GM10266 (cell line): ENCODE data around the gene SULT2A1.
"Not testable (repeated sequence)": the region's sequence is repeated elsewhere in the genome, so short reads cannot be mapped to it uniquely, and the experiment has no call there.

Source experiments
- DNase-seq: peaks from one replicate; pipeline ENCODE4 v3.0.0; 2012; ENCODE audit errors: extremely low spot score
- CTCF ChIP-seq: IDR thresholded peaks from 2 replicates; pipeline ENCODE4 v1.5.1; 2012; ENCODE audit warnings: mild to moderate bottlenecking, low read depth; ENCODE audit not compliant: control insufficient read depth, insufficient read depth; ENCODE audit errors: missing control alignments

The SULT2A1 gene

GRCh38 chr19:47886010-47886559 is at the start of gene SULT2A1:
Gene SULT2A1, minus strand, starts transcription at chr19:47886315. Its CDS starts 58 bp downstream, at chr19:47886257.
- TF ChIP-seq CTCF = no peak
- no peak for DNase-seq

- not testable (repeated sequence) for DNase-seq
These were observed 42.5 kb upstream of the SULT2A1 start for GRCh38 chr19:47928581-47928980.

- not testable (repeated sequence) for DNase-seq
- peak; percentile 46 for TF ChIP-seq CTCF
These were observed 34.0 kb upstream of the SULT2A1 start for GRCh38 chr19:47920107-47920506.

- not testable (repeated sequence) for DNase-seq
These were observed 24.1 kb upstream of the SULT2A1 start for GRCh38 chr19:47910191-47910590.

- TF ChIP-seq CTCF = peak; percentile 57
- DNase-seq = not testable (repeated sequence)
These were observed 23.2 kb upstream of the SULT2A1 start for GRCh38 chr19:47909350-47909749.

GRCh38 chr19:47901370-47901769 is 15.3 kb upstream of the SULT2A1 start:
- DNase-seq = no peak
- no peak for TF ChIP-seq CTCF

- no peak for TF ChIP-seq CTCF
- no peak for DNase-seq
These were observed 13.2 kb upstream of the SULT2A1 start for GRCh38 chr19:47899335-47899734.

GRCh38 chr19:47897861-47898260 is 11.7 kb upstream of the SULT2A1 start:
- DNase-seq = no peak
- TF ChIP-seq CTCF = no peak
